Activated CD4-positive, CD25-positive, alpha-beta regulatory T cell treated with anti-CD3 and anti-CD28 coated beads, Interleukin-2, amount 50 U/mL, for 16 hours (primary cell): ENCODE measurements around the gene GALNT13.

Source experiments
- DNase-seq: peaks from one replicate; pipeline ENCODE4 v3.0.0-alpha.2; 2020; ENCODE audit warnings: low read depth, low spot score

GALNT13 gene

DNA sequence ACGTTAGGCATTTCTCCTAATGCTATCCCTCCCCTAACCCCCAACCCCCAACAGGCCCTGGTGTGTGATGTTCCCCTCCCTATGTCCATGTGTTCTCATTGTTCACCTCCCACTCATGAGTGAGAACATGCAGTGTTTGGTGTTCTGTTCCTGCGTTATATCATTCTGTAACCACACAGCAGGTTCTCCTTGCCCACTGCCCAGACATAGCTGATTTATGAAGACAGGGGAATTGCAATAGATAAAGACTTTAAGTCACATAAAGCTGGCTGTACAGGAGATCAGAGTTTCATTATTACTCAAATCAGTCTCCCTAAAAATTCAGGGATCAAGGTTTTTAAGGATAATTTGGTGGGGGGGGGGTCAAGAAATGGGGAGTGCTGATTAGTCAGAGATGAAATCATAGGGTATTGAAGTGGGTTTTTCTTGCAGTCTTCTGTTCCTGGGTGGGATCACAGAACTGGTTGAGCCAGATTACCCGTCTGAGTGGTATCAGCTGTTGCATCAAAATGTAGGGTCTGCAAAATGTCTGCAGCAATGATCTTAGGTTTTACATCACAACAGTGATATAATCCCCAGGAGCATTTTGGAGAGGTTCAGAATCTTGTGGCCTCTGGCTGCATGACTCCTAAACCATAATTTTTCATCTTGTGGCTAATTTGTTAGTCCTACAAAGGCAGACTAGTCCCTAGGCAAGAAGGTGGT lies 434.7 kb downstream of the GALNT13 start:
- DNase-seq = no peak

DNA sequence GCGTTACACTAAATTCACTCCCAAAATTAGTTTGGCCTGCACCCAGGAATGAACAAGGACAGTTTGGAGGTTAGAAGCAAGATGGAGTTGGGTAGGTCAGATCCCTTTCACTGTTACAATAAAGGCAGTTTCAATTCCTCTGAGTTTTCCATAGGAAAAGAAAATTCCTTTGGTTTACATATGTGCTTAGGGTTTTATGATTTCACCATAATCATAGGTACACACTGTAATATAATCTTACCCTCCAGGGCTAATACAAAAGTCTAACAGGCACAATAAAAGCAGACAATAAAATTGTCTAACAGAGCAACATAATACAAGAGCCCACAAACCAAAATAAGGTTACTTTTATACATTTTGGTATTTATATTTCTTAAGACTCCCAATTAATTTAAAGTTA lies 435.3 kb downstream of the GALNT13 start:
- DNase-seq = no peak

DNA sequence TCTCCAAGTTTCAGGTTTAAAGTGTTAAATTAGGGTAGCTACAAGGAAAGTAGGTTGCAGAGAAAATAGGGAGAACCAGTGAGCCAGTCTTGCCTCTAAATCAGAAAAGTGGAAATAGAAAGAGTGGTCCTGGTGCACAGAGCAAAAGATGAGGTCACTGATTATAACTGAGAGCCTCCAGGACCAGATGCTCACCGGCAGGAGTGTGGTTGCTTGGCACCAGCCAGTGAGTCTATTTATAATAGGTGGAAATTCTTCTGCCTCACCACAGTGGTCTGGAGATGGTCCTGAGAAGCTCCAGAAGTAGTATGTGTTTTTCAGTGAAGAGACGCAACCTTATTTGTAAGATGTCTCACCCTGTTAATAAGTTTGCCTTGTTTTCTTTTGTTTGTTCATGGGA lies 452.9 kb downstream of the GALNT13 start:
- no peak for DNase-seq

DNA sequence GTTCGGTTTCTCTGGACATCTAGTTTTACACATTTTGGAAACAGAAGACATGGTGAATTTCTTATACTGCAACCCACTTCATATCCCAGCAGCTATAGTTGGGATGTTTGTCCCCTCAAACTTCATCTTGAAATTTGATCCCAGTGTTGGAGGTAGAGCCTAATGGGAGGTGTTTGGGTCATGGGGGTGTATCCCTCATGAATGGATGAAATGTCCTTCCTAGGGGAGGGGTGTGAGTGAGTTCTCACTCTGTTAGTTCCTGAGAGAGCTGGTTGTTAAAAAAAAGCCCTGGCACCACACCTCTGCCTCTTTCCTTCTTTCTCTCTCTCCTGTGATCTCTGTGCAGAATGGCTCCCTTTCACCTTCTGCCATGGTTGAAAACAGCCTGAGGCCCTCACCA lies 457.8 kb downstream of the GALNT13 start:
- DNase-seq = no peak

DNA sequence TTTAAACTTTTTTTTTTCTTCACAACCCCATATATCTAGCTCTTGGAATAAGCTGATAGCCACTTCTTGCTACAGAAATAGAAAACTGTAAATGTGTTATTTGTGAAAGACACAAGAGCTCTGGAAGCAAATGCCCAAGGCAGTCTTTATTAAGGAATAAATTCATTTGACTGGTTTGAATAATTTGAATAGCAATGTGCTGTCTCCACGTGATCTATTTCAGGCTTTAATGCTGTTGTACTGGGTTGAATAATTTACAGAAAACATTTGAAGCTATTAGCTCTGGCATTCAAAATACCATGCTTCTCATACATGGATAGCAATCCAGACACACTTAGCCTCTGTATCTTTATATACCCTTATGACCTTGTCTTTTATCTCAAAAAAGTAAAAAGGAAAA lies 460.1 kb downstream of the GALNT13 start:
- DNase-seq = no peak

DNA sequence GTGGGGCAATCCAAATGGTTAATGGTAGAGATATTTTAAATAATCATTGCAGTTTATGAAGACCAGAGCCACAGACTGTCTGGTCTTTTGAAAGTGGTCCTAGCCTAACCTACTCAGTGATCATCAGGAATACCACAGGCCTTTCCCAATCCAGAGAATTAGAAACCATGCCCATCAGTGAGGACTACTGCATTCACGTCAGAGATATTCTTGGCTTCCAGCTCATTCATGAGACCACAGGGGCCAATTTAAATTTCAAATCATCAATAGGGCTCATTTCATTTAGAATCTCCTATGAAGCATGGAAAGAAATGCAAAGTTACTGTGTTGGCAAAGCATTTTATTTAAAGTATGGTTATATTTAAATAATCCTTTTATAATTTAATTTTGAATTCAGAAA lies 464.5 kb downstream of the GALNT13 start:
- DNase-seq = no peak

DNA sequence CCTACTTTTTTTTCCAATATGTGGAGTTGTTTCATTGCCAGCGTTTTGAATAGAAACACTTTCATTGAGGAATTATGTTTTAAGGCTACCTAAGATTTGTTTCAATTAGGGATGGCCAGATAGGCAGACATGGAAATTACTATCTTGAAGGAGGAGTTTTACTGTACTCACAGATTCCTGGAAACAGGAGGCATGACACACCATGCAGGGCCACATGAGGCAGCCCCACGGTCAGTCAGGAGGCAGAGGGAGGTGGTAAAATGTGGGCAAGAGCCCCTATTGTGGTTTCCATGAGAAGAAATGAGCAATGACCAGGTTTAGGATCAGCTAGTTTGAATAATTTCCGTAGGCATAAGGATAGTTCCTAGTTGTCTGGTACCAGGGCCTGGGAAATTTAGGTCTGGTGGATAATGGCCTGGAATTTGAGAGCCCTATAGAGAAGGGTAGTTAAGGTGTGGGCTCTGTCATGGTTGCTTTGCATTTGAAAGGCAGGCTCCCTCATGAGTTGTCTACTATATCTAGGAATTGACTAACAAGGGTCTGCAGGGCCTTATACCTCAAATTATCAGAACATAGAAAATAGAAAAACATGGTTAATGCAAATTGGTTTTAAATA lies 466.7 kb downstream of the GALNT13 start:
- DNase-seq = no peak

DNA sequence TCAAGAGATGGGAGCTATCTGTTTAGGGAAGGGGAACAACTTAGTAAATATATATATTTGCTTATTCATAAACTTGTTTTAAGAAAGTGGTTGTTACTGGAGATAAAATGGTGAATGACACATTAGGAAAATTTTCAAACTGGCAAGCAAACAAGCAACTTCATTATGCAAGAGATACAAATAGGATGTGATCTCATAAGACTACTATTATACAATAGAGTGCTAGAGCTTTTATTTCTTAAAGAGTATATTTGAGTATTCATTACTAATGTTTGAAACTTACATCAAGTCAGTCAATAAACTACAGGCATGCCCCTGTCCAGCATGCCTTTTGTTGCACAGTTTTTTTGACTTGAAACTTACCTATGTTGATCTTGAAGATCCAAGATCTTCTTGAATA lies 471.6 kb downstream of the GALNT13 start:
- DNase-seq = no peak

DNA sequence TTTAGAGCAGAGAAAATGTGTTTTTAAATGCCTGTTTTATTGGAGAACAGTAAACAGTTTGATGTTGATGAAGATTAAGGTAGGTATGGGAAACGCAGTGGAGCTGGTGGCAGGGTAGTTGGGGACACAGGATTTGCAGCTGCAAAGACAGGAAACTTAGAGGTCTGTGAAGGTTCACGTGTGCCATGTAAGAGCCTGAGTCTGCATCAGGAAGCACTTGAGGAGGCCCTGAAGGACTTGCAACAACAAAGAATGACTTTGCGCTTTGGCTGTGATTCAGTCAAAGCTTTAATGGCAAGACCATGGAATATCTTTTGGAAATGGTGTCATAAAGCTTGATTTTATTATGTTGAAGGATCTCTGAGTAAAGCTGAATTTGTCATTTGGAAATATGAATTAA lies 479.2 kb downstream of the GALNT13 start:
- no peak for DNase-seq

DNA sequence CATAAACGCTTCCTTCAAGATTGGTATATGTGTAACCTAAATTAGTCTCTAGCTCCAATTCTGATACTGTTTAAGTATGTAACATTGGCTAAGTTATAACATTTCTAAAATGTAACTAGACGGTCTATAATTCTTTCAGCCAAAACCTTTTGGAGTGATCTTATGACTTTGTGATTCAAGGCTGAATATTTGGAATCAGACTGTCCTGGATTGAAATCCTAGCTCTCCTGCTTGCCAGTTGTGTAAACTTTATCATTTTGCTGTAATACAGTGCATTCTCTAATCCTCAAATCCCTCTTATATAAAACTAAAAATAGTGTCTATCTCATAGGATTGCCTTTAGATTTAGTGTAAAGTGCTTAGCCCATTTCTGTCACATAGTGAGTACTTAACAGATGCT lies 489.6 kb downstream of the GALNT13 start:
- no peak for DNase-seq

DNA sequence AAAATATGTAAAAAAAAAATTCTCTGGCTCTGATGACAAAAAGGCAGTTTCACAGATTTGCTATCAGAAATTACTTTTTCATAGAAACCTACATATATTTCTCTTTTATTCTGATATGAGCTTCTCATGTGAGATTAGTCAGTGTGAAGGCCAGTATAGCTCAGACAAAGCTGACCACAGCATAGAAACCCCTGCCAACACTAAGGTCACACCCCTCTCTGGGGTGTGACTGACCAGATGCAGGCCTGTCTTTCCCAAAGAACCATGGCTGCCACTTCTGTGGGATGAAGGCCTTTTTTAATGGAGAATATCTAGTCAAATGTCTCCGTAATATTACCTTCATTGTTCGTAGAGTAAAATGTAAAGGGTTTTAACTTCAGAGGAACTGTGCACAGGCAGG lies 496.4 kb downstream of the GALNT13 start:
- no peak for DNase-seq

DNA sequence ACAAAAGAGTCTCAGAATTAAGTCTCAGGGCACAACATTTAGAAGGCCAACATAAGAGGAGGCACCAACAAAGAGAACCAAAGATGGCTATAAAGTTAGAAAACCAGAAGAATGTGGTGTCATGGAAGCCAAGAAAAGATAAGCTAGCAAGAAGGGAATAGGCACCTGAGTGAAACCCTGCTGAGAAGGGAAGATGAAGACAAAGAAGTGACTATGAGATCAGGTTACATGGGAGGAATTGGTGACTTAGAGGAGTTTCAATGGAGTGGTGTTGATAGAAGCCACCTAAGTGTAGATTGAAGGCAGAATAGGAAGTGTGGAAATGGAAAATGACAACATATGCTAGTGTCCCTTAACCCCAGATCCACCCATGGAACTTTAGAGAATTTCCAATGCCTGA lies 499.2 kb downstream of the GALNT13 start:
- DNase-seq = no peak

DNA sequence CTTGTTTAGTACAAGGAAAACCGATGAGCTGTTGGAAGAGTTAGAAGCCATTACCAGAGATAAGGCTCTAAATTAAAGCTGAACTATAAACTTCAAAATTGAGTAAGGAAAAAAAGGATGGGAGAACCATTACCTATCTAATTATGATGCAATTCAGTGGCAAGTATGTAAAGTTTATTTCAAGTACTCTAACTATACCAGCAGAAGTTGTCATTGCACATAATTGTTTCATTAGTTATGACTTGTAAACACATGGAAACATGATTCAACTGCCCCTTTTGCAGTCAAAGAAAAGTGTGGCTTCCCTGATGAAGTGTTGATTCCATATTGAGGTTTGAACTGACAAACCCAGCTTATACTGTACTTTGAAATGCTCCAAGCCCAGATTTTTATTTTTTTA lies 502.7 kb downstream of the GALNT13 start:
- no peak for DNase-seq

DNA sequence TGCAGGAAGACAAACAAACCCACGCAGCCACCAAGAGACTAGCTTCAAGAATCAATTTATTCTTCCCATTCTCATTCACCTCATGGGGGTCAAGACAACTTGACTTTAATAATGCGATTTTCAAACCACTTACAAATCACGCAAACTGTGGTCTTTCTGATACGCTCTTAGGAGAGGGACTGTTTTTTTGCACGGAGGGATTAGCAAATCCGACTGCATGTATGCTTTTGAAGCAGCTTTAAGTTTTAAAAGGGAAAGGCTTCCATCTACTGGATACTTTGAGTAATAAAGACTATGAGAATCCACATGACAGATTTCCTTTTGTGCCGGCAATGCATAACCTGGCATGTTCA lies 503.8 kb downstream of the GALNT13 start:
- DNase-seq = no peak

DNA sequence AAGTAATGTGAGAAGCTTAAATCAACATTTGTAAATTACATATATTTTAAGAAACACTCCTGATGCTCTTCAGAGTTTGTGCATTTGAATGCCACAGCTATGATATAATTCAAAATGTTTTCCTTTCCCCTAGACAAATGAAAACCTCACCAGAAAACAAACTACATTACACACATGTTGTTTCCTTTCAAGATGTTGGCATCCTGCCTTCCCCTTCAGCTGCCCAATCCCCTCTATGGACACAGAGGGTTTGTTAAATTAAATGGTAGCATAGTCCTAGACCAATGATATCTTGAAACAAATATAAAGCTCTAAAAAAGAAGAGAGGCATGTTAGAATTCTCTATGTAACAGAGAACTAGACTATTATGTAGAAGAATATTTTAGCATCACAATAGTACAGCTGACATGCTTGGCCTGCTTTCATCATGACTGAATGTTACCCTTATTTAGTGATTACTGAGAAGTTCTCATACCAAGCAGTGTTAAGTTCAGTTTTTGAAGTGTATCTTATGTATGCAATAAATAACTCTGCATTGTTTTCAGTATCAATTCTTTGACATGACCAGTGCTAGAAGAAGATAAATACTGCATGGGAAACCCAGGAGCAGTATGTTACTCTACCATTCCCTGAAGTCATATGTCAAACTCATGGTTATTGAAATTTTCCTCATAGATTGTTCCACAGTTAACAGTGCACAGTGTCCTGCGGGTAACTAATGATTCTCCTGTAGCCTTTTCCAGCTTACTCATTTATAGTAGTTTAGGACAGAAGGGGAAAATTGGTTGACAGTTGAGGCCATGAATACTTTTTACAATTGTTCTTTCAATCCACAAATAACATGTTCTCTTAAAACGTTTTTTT lies 510.4 kb downstream of the GALNT13 start:
- DNase-seq = no peak

DNA sequence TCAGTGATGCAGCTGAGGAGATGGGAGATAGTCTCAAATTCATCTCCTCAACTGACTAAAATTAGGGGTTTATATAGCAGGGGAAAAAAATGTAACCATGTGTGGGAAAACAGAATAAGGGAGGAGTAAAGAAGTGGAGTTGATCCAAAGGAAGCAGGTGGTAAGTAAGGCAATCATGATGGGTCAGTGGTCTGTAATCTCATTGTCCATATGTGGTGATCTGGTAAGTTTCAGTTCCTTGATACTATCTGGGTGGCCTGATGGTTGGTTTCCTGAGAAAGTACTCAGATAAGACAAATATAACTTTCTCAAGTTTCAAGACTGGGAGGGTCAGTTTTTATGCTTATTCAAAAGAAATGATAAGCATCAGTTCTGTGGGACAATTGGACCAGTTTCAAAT lies 514.5 kb downstream of the GALNT13 start:
- DNase-seq = no peak

DNA sequence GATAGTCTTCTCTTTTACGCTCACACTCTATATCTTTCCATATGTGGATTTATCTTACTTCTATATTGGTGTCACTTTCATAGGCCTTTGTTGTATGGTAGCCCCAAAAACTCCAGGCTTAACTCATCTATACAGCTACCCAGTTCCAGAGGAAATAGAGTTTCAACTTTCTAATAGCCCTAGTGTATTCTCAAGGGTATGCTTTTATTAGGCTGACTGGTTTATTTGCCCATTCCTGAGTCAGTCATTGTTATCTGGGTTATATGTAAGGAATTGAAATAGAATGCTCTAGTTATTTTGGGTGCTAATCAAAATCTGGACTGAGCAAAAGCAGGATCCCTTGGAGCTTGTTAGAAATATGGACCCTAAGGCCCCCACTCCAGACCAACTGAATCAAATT lies 519.3 kb downstream of the GALNT13 start:
- no peak for DNase-seq

DNA sequence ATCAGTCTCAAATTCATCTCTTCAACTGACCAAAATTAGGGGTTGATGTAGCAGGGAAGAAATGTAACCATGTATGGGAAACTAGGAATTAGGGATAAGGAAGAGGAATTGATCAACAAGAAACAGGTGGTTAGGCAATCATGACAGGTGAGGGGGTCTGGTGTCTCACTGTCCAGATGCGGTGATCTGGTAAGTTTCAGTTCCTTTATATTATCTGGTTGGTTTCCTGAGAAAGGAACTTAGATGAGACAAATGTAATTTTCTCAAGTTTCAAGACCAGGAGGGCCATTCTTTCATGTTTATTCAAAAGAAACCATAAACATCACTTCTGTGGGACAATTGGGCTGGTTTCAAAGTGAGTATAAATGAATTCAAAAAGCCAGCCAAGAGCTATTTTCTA lies 520.5 kb downstream of the GALNT13 start:
- no peak for DNase-seq

DNA sequence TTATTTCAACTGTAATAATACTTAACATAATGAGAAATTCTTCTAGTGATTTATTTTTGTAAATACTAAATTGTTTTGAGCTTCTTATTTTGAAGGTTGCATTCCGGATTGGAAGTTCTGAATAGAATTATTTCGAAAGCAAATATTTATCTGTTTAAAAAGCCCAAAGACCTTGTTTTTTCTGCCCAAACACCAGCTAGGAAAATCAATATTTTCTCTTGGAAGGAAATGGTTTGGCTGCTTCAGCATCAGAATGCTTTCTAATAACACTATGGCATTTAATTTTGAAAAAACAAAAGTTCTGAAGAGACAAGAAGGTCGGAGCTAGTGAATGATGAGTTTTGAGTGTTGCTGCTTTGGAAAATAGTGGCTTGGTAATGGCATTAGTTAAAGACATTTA lies 522.9 kb downstream of the GALNT13 start:
- DNase-seq = no peak

DNA sequence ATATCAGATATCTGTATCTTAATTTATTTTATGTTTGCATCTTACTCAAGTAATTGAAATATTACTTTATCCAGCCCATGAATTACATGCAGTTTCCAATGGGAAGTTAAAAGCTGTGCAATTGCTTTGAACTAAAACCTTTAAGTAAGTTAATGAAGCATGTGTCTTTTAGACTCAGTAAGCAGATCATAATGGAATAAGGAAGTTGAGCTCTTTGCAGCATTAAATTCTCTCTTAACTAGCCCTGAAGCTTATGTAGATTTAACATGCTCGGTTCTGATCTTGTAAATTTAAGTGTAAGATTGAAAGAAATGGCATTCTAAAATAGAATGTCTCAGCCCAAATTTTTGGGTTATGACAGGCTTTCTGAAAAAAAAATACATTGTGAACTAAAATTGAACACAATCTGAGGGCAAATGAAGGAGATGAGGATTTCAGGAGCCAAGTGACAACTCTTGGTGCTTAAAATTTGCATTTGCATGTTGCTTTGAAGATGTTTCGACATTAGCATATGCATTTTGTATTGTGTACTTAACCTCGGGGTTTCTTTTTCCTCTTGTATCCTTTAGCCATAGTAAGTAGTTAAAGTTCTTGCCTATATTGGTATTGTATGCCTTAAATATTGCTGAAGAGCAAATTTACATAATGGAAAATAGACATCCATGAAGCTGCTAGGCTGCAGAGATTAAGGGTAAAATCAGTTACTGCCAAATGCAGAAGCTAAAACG lies 529.0 kb downstream of the GALNT13 start:
- no peak for DNase-seq

DNA sequence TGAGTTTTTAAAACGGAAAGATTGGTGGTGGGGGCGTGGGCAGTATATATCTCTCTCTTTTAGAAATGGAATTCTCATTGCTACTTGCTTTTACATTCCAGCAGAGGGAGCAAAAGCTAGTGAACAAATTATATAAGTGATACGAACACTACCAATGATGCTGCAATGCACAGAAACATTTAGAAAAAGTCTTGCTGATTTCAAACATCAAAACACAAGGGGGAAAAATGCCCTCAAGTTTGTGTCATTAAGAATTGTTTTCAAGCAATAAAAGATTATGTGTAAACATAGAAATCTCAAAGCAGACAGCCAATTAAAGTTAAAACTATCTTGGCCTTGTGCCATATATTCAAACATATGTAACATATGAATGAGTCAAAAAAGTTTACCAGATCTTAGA lies 530.5 kb downstream of the GALNT13 start:
- no peak for DNase-seq

DNA sequence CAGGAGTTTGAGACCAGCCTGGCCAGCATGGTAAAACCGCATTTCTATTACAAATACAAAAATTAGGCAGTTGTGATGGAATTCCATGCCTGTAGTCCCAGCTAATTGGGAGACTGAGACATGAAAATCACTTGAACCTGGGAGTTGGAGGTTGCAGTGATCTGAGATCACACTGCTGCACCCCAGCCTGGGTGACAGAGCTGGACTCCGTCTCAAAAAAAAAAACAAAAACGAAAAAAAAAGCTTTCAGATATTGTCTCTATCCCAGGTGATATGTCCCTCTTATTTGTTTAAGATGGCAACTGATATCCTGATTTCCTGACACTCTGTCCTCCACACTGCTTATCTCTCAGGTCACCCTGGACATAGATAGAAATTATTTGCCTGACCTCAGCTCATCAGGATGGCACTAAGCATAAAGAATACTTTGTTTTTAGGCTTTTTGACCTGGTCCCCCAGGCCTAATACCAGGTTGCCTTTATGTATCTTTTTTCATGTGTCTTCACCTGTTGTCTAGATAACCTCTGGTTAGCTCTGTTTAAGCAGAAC lies 531.6 kb downstream of the GALNT13 start:
- no peak for DNase-seq
